Caco-2 (cell line): ENCODE data around the gene FA2H. TPM values are rescaled to one million over a fixed set of nuclear protein-coding genes. Genes with fewer than 3 reads are reported as not detected.

Experiments
- BruUV-seq: library from RNA; stranded (reverse); fragments of 400-500 nt; replicated peaks from 2 replicates; lab custom pipeline; 2021; lab: Mats Ljungman, UMichigan
- CTCF ChIA-PET: fragments of 300-600 bp; sonication (Branson Sonifier 250); formaldehyde crosslinking; loops from one replicate; lab custom pipeline; 2022; ENCODE audit warnings: antibody characterized with exemption; lab: Charles Lee
- POLR2A ChIA-PET: fragments of 300-600 bp; sonication (Branson Sonifier 250); formaldehyde crosslinking; loops from one replicate; lab custom pipeline; 2022; ENCODE audit warnings: antibody characterized with exemption; lab: Charles Lee
- DNase-seq, 2 experiments: peaks; one replicate each; pipeline versions ENCODE4 v3.0.0 to v3.0.0-alpha.2; 2020 to 2022
- H3K27me3 ChIP-seq: replicated peaks from 2 replicates; pipeline ENCODE4 v1.6.0; 2011; ENCODE audit warnings: low read length; ENCODE audit not compliant: control insufficient read depth, insufficient read depth
- H3K36me3 ChIP-seq: 2 replicates; pipeline ENCODE4 v1.5.1; 2011; ENCODE audit warnings: low read length; ENCODE audit not compliant: control insufficient read depth, insufficient read depth
- H3K4me1 ChIP-seq: fragments of 250-450 bp; sonication (Bioruptor Pico); 2 replicates; pipeline ENCODE4 v1.5.1; 2020; ENCODE audit warnings: mild to moderate bottlenecking
- H3K4me3 ChIP-seq: 2 replicates; pipeline ENCODE4 v1.5.1; 2011; ENCODE audit warnings: low read depth, mild to moderate bottlenecking, control low read depth, low read length
- H3K9me3 ChIP-seq: fragments of 250-450 bp; sonication (Bioruptor Pico); 2 replicates; pipeline ENCODE4 v1.5.1; 2020; ENCODE audit warnings: mild to moderate bottlenecking, moderate library complexity
- H3K27ac Mint-ChIP-seq: one replicate; pipeline ENCODE4 v1.8.0; 2022; ENCODE audit warnings: mixed read lengths; ENCODE audit not compliant: unreplicated experiment
- H3K27me3 Mint-ChIP-seq: one replicate; pipeline ENCODE4 v1.8.0; 2022; ENCODE audit warnings: mixed read lengths; ENCODE audit not compliant: insufficient read depth, unreplicated experiment
- H3K36me3 Mint-ChIP-seq: one replicate; pipeline ENCODE4 v1.8.0; 2022; ENCODE audit warnings: mild to moderate bottlenecking, mixed read lengths; ENCODE audit not compliant: insufficient read depth, unreplicated experiment
- H3K4me1 Mint-ChIP-seq: one replicate; pipeline ENCODE4 v1.8.0; 2022; ENCODE audit warnings: low read depth, mixed read lengths; ENCODE audit not compliant: unreplicated experiment
- H3K4me3 Mint-ChIP-seq: one replicate; pipeline ENCODE4 v1.8.0; 2022; ENCODE audit warnings: mild to moderate bottlenecking, moderate library complexity, mixed read lengths; ENCODE audit not compliant: unreplicated experiment
- H3K9me3 Mint-ChIP-seq: one replicate; pipeline ENCODE4 v1.8.0; 2022; ENCODE audit warnings: mixed read lengths; ENCODE audit not compliant: unreplicated experiment
- CTCF ChIP-seq, 2 experiments: fragments of 200-600 bp in 1 of 2; IDR thresholded peaks; 1 replicate in 1 of 2; 2 replicates in 1 of 2; pipeline versions ENCODE4 v1.5.1 to v1.8.0; 2011 to 2022; ENCODE audit warnings: antibody characterized with exemption in 1 of 2, control low read depth in 1 of 2, inconsistent platforms in 1 of 2, low read depth in 1 of 2, low read length in 1 of 2, mild to moderate bottlenecking in 1 of 2, moderate library complexity in 1 of 2; ENCODE audit not compliant: insufficient read depth in 1 of 2, severe bottlenecking in 1 of 2, unreplicated experiment in 1 of 2
- intact Hi-C: fragments of 100-400 bp; cut with micrococcal nuclease; formaldehyde crosslinking; loops from one replicate; pipeline ENCODE4 v1.10.0; 2022; ENCODE audit not compliant: unreplicated experiment
- total RNA-seq: library from RNA; stranded (reverse); gene quantifications from 2 replicates; pipeline ENCODE4 v1.2.3, GENCODE V29; 2022

Gene FA2H
- total RNA-seq, 1 experiment from 2014 or later: 21.3 TPM

- H3K4me1 ChIP-seq: no peaks in the 10 kb centered on the region
- Mint-ChIP-seq H3K27ac (no peak overlapping the region), H3K27me3 (no peaks in the 10 kb centered on the region), H3K4me3 (no peak overlapping the region), H3K36me3 (peaks cover 8% of the 10 kb centered on the region), H3K4me1 (peaks cover 8% of the 10 kb centered on the region), H3K9me3 (no peaks in the 10 kb centered on the region)
- H3K27me3 ChIP-seq: no peaks in the 10 kb centered on the region
- BruUV-seq: no TSS peak
- H3K36me3 ChIP-seq: no peaks in the 10 kb centered on the region
- DNase-seq: no peak
- H3K4me3 ChIP-seq: no peak overlapping the region
- POLR2A ChIA-PET: no interaction called here
- CTCF ChIA-PET: no interaction called here
- intact Hi-C loops: no loop called here
- H3K9me3 ChIP-seq: no peaks in the 10 kb centered on the region
- TF ChIP-seq CTCF (IDR thresholded peaks at IDR 0.05; ENCODE audit: insufficient read depth in 1 of 2, low read depth in 1 of 2, low read length in 1 of 2, severe bottlenecking in 1 of 2, unreplicated experiment in 1 of 2): no peak
Observed at GRCh38 chr16:74735554-74735953, 39.1 kb downstream of the FA2H start.

GRCh38 chr16:74735162-74735452 lies 39.5 kb downstream of the FA2H start:
- no peak for DNase-seq
- H3K4me1 Mint-ChIP-seq: peaks cover 12% of the 10 kb centered on the region
- H3K9me3 Mint-ChIP-seq: no peaks in the 10 kb centered on the region
- no TSS peak for BruUV-seq
- H3K36me3 Mint-ChIP-seq: peaks cover 8% of the 10 kb centered on the region
- Histone ChIP-seq H3K9me3 (no peaks in the 10 kb centered on the region), H3K36me3 (no peaks in the 10 kb centered on the region), H3K4me3 (no peak overlapping the region), H3K27me3 (no peaks in the 10 kb centered on the region), H3K4me1 (no peaks in the 10 kb centered on the region)
- H3K4me3 Mint-ChIP-seq: no peak overlapping the region
- CTCF ChIA-PET: no interaction called here
- H3K27ac Mint-ChIP-seq: no peak overlapping the region
- H3K27me3 Mint-ChIP-seq: no peaks in the 10 kb centered on the region
- intact Hi-C loops: no loop called here
- TF ChIP-seq CTCF (IDR thresholded peaks at IDR 0.05; ENCODE audit: insufficient read depth in 1 of 2, low read depth in 1 of 2, low read length in 1 of 2, severe bottlenecking in 1 of 2, unreplicated experiment in 1 of 2): no peak
- POLR2A ChIA-PET: no interaction called here

DNA sequence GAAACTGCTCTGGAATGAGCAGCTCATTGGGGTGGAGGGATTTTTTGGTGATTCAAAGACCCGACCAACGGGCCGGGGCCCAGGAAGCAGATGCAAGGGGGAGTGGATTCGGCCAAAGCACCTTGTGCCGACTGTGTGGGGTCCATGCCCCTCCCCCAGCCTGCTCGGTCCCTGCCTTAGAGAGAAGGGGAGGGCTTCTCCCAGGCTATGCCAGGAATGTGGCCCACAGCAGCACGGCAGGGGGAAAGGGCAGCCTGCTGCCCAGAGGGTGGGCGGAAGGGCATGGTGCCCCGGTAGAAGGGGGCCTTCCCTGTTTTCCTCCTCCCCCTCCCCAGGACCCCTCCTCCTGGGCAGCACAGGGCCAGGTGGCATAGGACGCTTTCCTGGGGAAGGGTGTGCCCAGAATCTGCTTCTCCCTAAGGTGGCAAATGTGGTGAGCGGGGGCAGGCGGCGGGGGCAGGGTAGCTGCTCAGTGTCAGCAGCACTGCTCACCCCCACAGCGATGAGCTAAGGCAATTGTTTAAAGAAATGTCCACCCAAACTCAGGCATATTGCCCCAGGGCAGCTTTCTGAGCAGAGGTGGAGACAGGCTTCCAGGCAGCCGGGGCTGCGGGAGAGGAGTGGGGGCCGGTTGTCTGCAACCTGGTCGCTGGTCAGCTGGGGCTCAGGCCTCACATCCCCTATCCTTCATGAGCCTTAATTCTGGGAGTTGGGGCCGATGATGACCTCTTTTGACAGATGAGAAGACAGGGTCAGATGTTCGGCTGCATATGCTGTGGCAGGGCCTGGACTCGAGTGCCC lies 40.1 kb downstream of the FA2H start:
- Mint-ChIP-seq H3K36me3 (peaks cover 8% of the 10 kb centered on the region), H3K9me3 (no peaks in the 10 kb centered on the region), H3K27me3 (no peaks in the 10 kb centered on the region), H3K4me3 (no peak overlapping the region), H3K4me1 (peaks cover 13% of the 10 kb centered on the region), H3K27ac (no peak overlapping the region)
- no peaks in the 10 kb centered on the region for H3K9me3 ChIP-seq
- BruUV-seq: no TSS peak
- H3K4me1 ChIP-seq: no peaks in the 10 kb centered on the region
- no peaks in the 10 kb centered on the region for H3K36me3 ChIP-seq
- intact Hi-C loops: no loop called here
- ChIA-PET CTCF (no interaction called here), POLR2A (no interaction called here)
- no peak for TF ChIP-seq CTCF (IDR thresholded peaks at IDR 0.05; ENCODE audit: insufficient read depth in 1 of 2, low read depth in 1 of 2, low read length in 1 of 2, severe bottlenecking in 1 of 2, unreplicated experiment in 1 of 2)
- H3K4me3 ChIP-seq: no peak overlapping the region
- DNase-seq: no peak
- no peaks in the 10 kb centered on the region for H3K27me3 ChIP-seq
